DND-41 (cell line): ENCODE data around the gene SPATA31D1.
"Not testable (repeated sequence)": the region's sequence is repeated elsewhere in the genome, so short reads cannot be mapped to it uniquely, and the experiment has no call there.

ENCODE experiments used
- EZH2 ChIP-seq: IDR thresholded peaks from 3 replicates; pipeline ENCODE4 v1.6.1; 2012; ENCODE audit warnings: borderline replicate concordance, low read depth, mild to moderate bottlenecking, moderate library complexity, low read length, inconsistent platforms; ENCODE audit not compliant: severe bottlenecking
- TF ChIP-seq, protein P1 (sequence below): IDR thresholded peaks from 2 replicates; pipeline ENCODE4 v1.5.1; 2012; ENCODE audit warnings: borderline replicate concordance, low read length, moderate library complexity, mild to moderate bottlenecking; ENCODE audit not compliant: poor library complexity, severe bottlenecking; ENCODE audit errors: extremely low read depth

DNA sequence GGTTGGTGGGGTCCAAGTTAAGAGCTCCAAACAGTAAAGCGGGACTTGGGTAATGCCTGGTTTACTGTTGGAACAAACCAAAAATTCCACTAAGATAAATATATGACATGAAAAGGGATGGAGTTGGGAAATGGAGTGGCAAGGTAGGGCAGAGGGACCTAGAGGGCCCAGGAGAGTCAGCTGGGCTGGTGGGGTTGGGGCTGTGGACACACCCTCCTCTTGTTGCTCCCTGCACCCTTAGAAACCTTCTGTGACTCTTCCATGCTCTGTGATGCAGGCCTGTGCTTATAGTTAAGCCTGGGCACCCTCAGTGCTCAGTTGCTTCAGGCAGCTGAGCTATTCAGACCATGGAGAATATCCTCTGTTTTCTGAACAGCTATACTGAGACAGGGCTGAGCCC is at the start of gene SPATA31D1:
- TF ChIP-seq, protein P1, sequence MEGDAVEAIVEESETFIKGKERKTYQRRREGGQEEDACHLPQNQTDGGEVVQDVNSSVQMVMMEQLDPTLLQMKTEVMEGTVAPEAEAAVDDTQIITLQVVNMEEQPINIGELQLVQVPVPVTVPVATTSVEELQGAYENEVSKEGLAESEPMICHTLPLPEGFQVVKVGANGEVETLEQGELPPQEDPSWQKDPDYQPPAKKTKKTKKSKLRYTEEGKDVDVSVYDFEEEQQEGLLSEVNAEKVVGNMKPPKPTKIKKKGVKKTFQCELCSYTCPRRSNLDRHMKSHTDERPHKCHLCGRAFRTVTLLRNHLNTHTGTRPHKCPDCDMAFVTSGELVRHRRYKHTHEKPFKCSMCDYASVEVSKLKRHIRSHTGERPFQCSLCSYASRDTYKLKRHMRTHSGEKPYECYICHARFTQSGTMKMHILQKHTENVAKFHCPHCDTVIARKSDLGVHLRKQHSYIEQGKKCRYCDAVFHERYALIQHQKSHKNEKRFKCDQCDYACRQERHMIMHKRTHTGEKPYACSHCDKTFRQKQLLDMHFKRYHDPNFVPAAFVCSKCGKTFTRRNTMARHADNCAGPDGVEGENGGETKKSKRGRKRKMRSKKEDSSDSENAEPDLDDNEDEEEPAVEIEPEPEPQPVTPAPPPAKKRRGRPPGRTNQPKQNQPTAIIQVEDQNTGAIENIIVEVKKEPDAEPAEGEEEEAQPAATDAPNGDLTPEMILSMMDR = not testable (repeated sequence)
- TF ChIP-seq EZH2 = not testable (repeated sequence)
